Activated CD4-positive, alpha-beta memory T cell treated with anti-CD3 and anti-CD28 coated beads for 36 hours (primary cell): ENCODE measurements around the gene RNGTT. TPM values are rescaled to one million over a fixed set of nuclear protein-coding genes. Genes with fewer than 3 reads are reported as not detected.

ENCODE experiments used
- CTCF ChIA-PET: fragments of 350-600 bp; sonication (Branson Sonifier 250); formaldehyde crosslinking; loops from one replicate; lab custom pipeline; 2021; ENCODE audit warnings: antibody characterized with exemption, inconsistent platforms; lab: Charles Lee
- POLR2A ChIA-PET: fragments of 350-600 bp; sonication (Branson Sonifier 250); formaldehyde crosslinking; loops from one replicate; lab custom pipeline; 2021; ENCODE audit warnings: antibody characterized with exemption; lab: Charles Lee
- DNase-seq: peaks from one replicate; pipeline ENCODE4 v3.0.0-alpha.2; 2020
- H3K27ac Mint-ChIP-seq: one replicate; pipeline ENCODE4 v1.8.0; 2021; ENCODE audit warnings: mixed read lengths
- H3K27me3 Mint-ChIP-seq: one replicate; pipeline ENCODE4 v1.8.0; 2021; ENCODE audit warnings: mixed read lengths
- H3K36me3 Mint-ChIP-seq: one replicate; pipeline ENCODE4 v1.8.0; 2021; ENCODE audit warnings: mixed read lengths
- H3K4me1 Mint-ChIP-seq: one replicate; pipeline ENCODE4 v1.8.0; 2021; ENCODE audit warnings: low read depth, mixed read lengths
- H3K4me3 Mint-ChIP-seq: one replicate; pipeline ENCODE4 v1.8.0; 2021; ENCODE audit warnings: mild to moderate bottlenecking, mixed read lengths
- H3K9me3 Mint-ChIP-seq: one replicate; pipeline ENCODE4 v1.8.0; 2021; ENCODE audit warnings: mixed read lengths
- intact Hi-C: fragments of 100-400 bp; cut with micrococcal nuclease; formaldehyde crosslinking; loops from one replicate; pipeline ENCODE4 v1.15.1; 2023
- total RNA-seq, 2 experiments: library from RNA; stranded (reverse); gene quantifications; one replicate each; pipeline ENCODE4 v1.2.3, GENCODE V29; 2021

RNGTT gene
- total RNA-seq, 2 experiments from 2014 or later = 21.3 to 22.0 TPM

DNA sequence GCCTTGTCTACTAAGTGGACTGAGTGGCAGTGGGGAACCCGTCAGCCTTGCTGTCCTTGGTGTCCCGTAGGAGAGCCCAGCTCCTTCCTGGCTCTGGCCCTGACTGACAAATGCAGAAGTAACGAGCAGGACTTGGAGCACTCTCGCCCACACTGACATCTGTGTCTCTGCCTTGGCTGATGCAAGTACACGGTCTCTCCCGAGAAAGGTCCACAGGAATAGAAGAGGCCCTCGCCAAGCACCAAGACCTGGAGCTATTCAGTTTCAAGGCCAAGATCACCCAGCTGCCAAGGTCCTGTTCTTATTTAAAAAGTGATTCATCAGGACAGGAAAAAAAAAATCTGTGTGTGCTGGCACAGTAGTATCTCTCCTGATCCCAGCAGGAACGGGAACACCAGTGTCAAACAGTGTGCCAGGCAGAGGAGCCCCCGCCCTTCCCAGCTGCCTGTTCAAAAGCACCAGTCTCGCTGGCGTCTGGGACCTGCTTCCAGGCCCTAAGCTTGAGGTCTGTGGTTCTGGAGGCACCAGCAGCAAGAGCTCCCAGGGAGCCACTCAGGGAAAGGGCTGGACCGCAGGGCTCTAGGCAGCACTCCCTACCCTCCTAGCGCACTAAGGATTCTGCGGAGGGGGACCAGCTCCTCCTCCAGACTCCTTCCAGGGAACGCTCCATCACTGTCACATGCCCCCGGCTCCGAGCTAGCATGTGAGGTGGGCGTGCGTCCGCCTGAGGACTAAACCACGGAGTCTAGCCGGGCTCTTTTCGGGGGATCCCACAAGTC, 376.9 kb downstream of the RNGTT start:
- Mint-ChIP-seq H3K36me3 (no peaks in the 10 kb centered on the region), H3K9me3 (peaks cover 4% of the 10 kb centered on the region), H3K27me3 (peaks cover 18% of the 10 kb centered on the region), H3K4me3 (no peak overlapping the region), H3K27ac (no peak overlapping the region), H3K4me1 (no peaks in the 10 kb centered on the region)
- POLR2A ChIA-PET = no interaction called here
- CTCF ChIA-PET = no interaction called here
- no peak for DNase-seq
- intact Hi-C loops = no loop called here

DNA sequence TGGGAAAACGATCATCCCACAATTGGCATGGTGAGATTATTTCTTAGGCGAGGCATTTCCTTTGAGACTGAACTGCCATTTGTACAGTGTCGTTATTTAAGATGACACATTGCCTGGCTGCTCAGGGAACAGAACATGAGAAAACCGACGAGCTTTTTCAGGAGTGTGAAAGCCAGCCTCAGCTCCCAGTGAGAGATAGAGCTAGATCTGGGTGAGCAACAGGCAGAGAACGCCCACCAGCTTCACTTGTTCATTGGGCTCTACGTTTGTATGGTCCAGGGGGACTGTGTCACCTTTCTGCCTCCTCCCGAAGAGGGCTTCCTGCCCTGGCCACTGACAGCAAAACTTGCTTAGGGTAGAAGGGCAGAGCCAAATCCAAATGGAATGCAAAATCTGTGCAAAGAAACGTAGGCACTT, 378.1 kb downstream of the RNGTT start:
- H3K27ac Mint-ChIP-seq = no peak overlapping the region
- no peaks in the 10 kb centered on the region for H3K36me3 Mint-ChIP-seq
- H3K9me3 Mint-ChIP-seq = peaks cover 4% of the 10 kb centered on the region
- H3K4me3 Mint-ChIP-seq = no peak overlapping the region
- ChIA-PET CTCF (no interaction called here), POLR2A (no interaction called here)
- intact Hi-C loops = no loop called here
- H3K4me1 Mint-ChIP-seq = no peaks in the 10 kb centered on the region
- H3K27me3 Mint-ChIP-seq = peaks cover 23% of the 10 kb centered on the region
- DNase-seq = no peak

DNA sequence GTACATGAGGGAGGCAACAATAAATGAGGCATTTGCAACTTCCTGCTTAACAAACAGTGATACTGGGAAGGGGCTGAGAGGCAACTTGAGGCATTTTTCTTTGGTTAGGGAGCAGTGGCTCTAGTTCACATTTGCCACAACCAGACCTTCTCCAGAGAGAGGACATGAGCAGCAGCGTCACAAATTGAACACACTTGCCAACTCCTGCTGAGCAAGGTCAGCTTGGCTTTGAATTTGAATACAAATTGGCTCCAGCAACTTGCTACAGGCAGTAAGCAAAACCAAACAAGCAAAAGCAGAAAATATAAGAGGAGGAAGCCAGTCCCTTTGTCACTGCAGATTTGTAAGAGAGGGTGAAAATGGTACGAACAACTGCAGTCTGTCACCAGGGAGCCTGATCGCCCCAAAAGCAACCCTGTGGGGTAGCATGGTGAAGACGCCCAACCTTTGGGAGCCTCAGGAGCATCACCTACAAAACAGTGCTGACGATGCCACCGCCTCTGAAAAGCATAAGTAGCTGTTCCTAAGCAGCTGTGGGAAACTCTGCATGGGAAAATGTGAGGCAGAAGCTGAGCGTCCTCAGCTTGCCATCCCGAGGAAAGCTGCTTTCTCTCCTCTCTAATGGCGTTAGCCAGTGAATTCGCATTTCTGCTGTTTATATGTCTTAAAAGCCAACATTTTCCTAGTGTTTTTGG, 378.7 kb downstream of the RNGTT start:
- peaks cover 4% of the 10 kb centered on the region for H3K9me3 Mint-ChIP-seq
- H3K27me3 Mint-ChIP-seq = peaks cover 23% of the 10 kb centered on the region
- no peak for DNase-seq
- H3K4me1 Mint-ChIP-seq = no peaks in the 10 kb centered on the region
- intact Hi-C loops = no loop called here
- POLR2A ChIA-PET = no interaction called here
- no peak overlapping the region for H3K27ac Mint-ChIP-seq
- no peaks in the 10 kb centered on the region for H3K36me3 Mint-ChIP-seq
- CTCF ChIA-PET = no interaction called here
- no peak overlapping the region for H3K4me3 Mint-ChIP-seq

DNA sequence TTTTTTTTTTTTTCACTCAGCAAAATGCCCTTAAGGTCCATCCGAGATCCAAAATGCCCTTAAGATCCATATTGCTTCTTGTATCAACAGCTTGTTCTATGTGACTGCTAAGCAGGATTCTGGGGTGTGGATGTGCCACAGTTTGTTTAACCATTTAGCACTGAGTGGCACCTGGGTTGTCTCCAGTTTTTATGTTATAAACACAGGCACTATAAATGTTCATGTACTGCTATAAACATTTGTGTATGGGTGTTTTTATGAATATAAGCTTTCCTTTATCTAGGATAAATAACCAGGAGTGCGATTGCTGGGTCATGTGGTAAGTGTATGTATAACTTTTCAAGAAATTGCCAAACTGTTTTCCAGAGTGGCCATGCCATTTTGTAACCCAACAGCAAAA, 386.0 kb downstream of the RNGTT start:
- DNase-seq = no peak
- Mint-ChIP-seq H3K36me3 (no peaks in the 10 kb centered on the region), H3K4me1 (no peaks in the 10 kb centered on the region), H3K27ac (no peak overlapping the region), H3K9me3 (no peaks in the 10 kb centered on the region), H3K27me3 (peaks cover 7% of the 10 kb centered on the region), H3K4me3 (no peak overlapping the region)
- CTCF ChIA-PET = no interaction called here
- intact Hi-C loops = no loop called here
- POLR2A ChIA-PET = no interaction called here

DNA sequence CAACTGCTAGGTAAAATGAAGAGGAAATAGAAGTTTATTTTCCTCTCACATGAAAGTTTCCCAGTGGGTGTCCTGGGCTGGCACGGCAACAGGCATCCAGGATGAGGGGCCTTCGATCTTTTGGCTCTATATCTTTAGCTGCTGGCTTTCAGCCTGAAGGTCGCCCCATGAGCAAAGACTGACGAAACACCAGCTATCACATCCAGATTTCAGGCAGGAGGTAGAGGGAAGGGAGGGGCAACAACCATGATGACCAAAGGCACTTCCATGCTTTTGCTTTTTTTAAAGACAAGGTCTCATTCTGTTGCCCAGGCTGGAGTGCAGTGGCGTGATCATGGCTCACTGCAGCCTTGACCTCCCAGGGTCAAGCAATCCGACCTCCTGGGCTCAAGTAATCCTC, 387.9 kb downstream of the RNGTT start:
- Mint-ChIP-seq H3K27me3 (peaks cover 6% of the 10 kb centered on the region), H3K4me3 (no peak overlapping the region), H3K27ac (no peak overlapping the region), H3K36me3 (no peaks in the 10 kb centered on the region), H3K9me3 (peaks cover 2% of the 10 kb centered on the region), H3K4me1 (no peaks in the 10 kb centered on the region)
- intact Hi-C loops = no loop called here
- CTCF ChIA-PET = no interaction called here
- POLR2A ChIA-PET = no interaction called here
- DNase-seq = no peak

DNA sequence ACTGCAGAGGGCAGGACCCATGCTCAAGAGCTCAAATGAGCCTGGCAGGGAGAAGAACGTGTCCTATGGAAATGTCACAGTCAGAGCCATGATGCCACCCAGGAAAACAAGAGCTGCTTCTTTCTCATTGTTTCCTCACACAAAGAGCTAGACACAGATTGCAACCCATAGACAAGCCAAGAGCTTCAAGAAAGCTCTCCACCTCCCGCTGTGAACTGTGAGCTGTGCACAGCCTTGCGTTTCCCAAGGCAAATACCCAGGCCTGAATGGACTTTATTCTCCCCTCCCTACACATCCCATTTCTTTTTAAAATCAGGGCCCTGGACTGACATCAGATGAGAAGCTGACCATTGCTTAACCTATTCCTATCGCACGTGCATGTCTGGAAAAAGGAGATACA, 388.8 kb downstream of the RNGTT start:
- Mint-ChIP-seq H3K4me1 (no peaks in the 10 kb centered on the region), H3K36me3 (no peaks in the 10 kb centered on the region), H3K4me3 (no peak overlapping the region), H3K27ac (no peak overlapping the region), H3K9me3 (peaks cover 7% of the 10 kb centered on the region), H3K27me3 (peaks cover 2% of the 10 kb centered on the region)
- POLR2A ChIA-PET = no interaction called here
- intact Hi-C loops = no loop called here
- DNase-seq = no peak
- CTCF ChIA-PET = no interaction called here

DNA sequence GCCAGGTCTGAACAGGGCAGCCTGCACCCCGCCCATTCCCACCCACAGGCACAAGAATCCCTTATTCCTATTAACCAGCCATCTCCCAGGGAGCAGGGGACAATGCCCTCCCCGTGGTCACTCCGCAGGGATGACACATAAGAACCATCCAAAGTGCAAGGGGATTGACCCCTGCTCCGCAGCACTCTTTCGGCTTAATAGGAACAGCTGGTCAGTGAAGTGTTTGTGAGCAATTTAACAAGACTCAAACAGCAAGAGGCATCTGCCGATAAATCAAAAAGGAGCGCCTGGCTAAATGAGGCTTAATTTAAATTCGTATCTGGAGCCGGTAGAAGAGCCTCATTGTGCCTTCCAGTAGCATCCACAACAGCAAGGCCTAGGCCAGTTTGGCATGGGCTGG, 389.4 kb downstream of the RNGTT start:
- no peak for DNase-seq
- Mint-ChIP-seq H3K36me3 (peaks cover 1% of the 10 kb centered on the region), H3K4me1 (no peaks in the 10 kb centered on the region), H3K27ac (no peak overlapping the region), H3K9me3 (peaks cover 13% of the 10 kb centered on the region), H3K4me3 (no peak overlapping the region), H3K27me3 (no peaks in the 10 kb centered on the region)
- intact Hi-C loops = no loop called here
- CTCF ChIA-PET = interaction anchor here (0.9 kb wide), 1 partner anchor 297 kb away, joined by 3 read pairs; no protein-coding TSS in a partner anchor
- POLR2A ChIA-PET = no interaction called here

DNA sequence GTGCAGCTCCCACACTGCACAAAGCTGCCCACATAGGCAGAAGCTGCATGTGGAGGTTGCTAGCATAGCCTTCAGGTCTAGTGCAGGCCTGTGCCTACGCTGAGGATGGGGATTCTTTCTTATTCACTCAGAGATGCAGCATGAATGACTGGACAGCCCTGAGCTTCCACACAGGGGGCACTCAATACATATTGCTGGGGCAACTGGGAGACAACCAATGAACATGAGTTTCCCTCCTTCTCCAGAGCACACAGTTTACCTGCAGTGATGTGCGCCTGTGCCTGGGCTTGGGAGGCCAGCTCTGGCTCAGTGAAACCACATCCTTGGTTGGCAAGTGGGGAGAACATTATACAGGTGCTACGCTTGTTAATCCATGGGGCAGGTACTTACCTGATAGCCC, 389.9 kb downstream of the RNGTT start:
- CTCF ChIA-PET = interaction anchor here (0.9 kb wide), 1 partner anchor 297 kb away, joined by 3 read pairs; no protein-coding TSS in a partner anchor

DNA sequence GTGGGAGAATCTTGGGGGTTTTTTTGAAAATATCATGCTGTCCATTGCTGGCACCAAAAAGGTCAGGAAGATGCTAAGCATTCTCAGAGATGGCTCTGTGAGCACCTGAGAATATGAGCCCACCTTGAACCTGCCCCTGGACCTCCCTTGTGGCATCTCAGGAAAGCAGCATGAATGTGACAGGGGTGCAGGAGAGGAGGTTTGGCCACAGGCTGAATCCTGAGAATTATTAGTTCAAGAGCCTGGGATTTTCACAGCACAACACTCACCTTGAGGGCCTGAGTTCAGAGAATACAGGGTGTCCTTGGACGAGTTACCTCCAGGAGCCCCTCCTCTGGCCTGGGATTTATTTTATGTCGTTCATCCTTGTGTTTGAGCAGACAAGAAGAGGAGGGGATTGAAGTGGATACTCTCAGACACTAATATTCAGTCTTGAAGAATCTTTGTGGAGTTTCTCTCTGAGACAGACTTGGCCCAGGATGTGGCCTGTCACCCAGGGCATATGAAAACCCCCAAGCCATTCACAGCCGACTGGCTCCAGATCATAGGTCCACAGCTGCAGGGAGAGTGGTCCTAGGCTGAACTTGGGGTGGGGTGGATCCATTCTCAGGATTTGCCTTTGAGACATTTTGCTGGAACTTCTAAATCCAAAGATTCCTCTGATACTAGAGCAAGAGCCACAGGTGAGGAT, 390.8 kb downstream of the RNGTT start:
- Mint-ChIP-seq H3K4me1 (no peaks in the 10 kb centered on the region), H3K27ac (no peak overlapping the region), H3K27me3 (no peaks in the 10 kb centered on the region), H3K9me3 (peaks cover 16% of the 10 kb centered on the region), H3K36me3 (peaks cover 1% of the 10 kb centered on the region), H3K4me3 (no peak overlapping the region)
- DNase-seq = no peak
- intact Hi-C loops = no loop called here
- CTCF ChIA-PET = no interaction called here
- POLR2A ChIA-PET = no interaction called here

More for the DNA sequence above, 389.9 kb downstream of the RNGTT start:
- H3K4me3 Mint-ChIP-seq = no peak overlapping the region
- DNase-seq = no peak
- no peaks in the 10 kb centered on the region for H3K27me3 Mint-ChIP-seq
- intact Hi-C loops = no loop called here
- POLR2A ChIA-PET = no interaction called here
- peaks cover 1% of the 10 kb centered on the region for H3K36me3 Mint-ChIP-seq
- no peak overlapping the region for H3K27ac Mint-ChIP-seq
- peaks cover 16% of the 10 kb centered on the region for H3K9me3 Mint-ChIP-seq
- H3K4me1 Mint-ChIP-seq = no peaks in the 10 kb centered on the region

DNA sequence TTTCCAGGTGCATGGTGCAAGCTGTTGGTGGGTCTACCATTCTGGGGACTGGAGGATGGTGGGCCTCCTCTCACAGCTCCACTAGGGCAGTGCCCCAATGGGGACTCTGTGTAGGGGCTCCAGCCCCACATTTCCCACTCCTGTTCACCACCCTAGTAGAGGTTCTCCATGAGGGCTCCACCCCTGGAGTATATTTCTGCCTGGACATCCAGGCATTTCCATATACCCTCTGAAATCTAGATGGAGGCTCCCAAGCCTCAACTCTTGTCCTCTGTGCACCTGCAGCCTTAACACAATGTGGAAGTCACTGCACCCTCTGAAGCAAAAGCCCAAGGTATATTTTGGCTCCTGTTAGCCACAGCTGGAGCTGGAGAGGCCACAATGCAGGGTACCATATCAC, 393.5 kb downstream of the RNGTT start:
- Mint-ChIP-seq H3K4me3 (no peak overlapping the region), H3K27me3 (no peaks in the 10 kb centered on the region), H3K27ac (no peak overlapping the region), H3K36me3 (peaks cover 1% of the 10 kb centered on the region), H3K9me3 (peaks cover 16% of the 10 kb centered on the region), H3K4me1 (no peaks in the 10 kb centered on the region)
- ChIA-PET CTCF (no interaction called here), POLR2A (no interaction called here)
- intact Hi-C loops = no loop called here
- DNase-seq = no peak

DNA sequence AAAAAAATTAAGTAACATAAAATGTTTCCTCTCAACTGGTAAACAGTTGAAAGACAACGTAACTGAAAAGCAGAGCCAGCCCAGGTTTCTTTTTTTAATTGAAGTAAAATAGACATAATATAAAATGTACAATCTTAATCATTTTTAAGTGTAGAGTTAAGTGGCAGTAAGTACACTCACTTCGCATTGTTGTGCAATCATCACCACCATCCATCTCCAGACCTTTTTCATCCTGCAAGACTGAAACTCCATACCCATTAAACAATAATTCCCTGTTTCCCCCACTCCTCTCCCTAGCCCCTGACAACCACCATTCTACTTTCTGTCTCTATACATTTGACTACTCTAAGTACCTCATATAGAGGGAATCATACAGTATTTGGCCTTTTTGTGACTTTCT, 395.7 kb downstream of the RNGTT start:
- Mint-ChIP-seq H3K36me3 (peaks cover 1% of the 10 kb centered on the region), H3K27me3 (no peaks in the 10 kb centered on the region)
- POLR2A ChIA-PET = interaction anchor here (0.6 kb wide), 1 partner anchor 195 kb away, joined by 3 read pairs; no protein-coding TSS in a partner anchor

DNA sequence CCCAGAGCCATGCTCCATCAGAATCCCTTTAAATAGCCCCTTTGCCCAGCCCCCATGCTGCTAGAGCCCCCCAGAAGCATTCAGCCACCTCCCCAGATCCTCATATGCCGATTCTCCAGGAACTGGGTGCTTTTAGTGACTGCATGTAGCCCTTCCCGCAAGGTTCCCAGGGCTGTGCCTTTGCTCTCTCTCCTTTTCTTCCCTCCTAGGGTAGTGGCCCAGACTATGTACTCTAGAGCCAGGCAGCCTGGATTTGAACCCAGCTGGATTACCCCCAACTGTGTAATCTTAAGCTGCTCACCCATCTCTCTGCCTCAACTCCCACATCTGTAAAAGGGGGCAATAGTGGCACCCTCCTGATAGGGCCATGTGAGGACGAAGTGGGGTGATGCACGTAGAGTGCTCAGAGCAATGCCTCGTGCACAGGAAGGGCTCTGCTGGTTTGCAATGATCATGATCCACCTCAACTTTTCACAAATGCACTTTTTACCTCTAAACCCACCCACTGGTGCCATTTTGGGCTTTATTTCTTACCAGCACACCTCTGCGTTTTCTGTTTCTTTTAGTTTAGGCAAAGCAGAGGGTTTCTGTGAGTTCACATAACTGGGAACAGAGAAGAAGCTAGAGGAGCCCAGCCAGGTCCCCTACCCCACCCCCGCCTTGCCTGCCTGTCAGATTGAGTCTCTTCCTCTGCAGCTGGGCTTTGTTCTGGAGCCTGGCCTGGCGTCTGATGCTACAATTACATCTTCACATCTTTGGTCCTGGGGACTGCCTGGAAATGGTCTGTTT, 396.5 kb downstream of the RNGTT start:
- no peak for DNase-seq
- ChIA-PET POLR2A (no interaction called here), CTCF (no interaction called here)
- H3K9me3 Mint-ChIP-seq = peaks cover 16% of the 10 kb centered on the region
- no peak overlapping the region for H3K4me3 Mint-ChIP-seq
- no peaks in the 10 kb centered on the region for H3K27me3 Mint-ChIP-seq
- intact Hi-C loops = no loop called here
- peaks cover 1% of the 10 kb centered on the region for H3K36me3 Mint-ChIP-seq
- no peak overlapping the region for H3K27ac Mint-ChIP-seq
- no peaks in the 10 kb centered on the region for H3K4me1 Mint-ChIP-seq

More for the DNA sequence above, 395.7 kb downstream of the RNGTT start:
- Mint-ChIP-seq H3K4me3 (no peak overlapping the region), H3K9me3 (peaks cover 16% of the 10 kb centered on the region), H3K4me1 (no peaks in the 10 kb centered on the region), H3K27ac (no peak overlapping the region)
- intact Hi-C loops = no loop called here
- CTCF ChIA-PET = no interaction called here
- DNase-seq = no peak
